ENCODE measurements around the gene NEK2. TPM values are rescaled to one million over a fixed set of nuclear protein-coding genes. Genes with fewer than 3 reads are reported as not detected.

NEK2 gene
- total RNA-seq, 1 donor from 2014 or later, result 1.7 TPM

- TF ChIP-seq POLR2A (IDR thresholded peaks at IDR 0.05) (no peak), POLR2AphosphoS5 (IDR thresholded peaks at IDR 0.05; ENCODE audit: insufficient read depth in 1 of 2, low read depth in 1 of 2) (no peak), CTCF (IDR thresholded peaks at IDR 0.05) (no peak)
- Histone ChIP-seq H3K9me3 (no peaks in the 10 kb centered on the region), H3K27ac (no peak overlapping the region), H3K27me3 (no peaks in the 10 kb centered on the region), H3K4me1 (peaks cover 9% of the 10 kb centered on the region), H3K36me3 (no peaks in the 10 kb centered on the region), H3K4me3 (no peak overlapping the region)
- no peak for DNase-seq (ENCODE audit: extremely low spot score in 2 of 2)
- intact Hi-C loops (cut with DNase I), result no loop called here
These were observed 28.6 kb upstream of the NEK2 start for GRCh38 chr1:211703812-211704537.

- peaks cover 17% of the 10 kb centered on the region for H3K4me1 ChIP-seq
- no peaks in the 10 kb centered on the region for H3K27me3 ChIP-seq
- H3K9me3 ChIP-seq, result no peaks in the 10 kb centered on the region
- no peak for DNase-seq (ENCODE audit: extremely low spot score in 2 of 2)
- intact Hi-C loops (cut with DNase I), result no loop called here
- H3K36me3 ChIP-seq, result no peaks in the 10 kb centered on the region
- TF ChIP-seq POLR2AphosphoS5 (IDR thresholded peaks at IDR 0.05; ENCODE audit: insufficient read depth in 1 of 2, low read depth in 1 of 2) (no peak), POLR2A (IDR thresholded peaks at IDR 0.05) (no peak), CTCF (IDR thresholded peaks at IDR 0.05) (no peak)
- no peak overlapping the region for H3K27ac ChIP-seq
- no peak overlapping the region for H3K4me3 ChIP-seq
These were observed 26.3 kb upstream of the NEK2 start for GRCh38 chr1:211701733-211702132.

- no peaks in the 10 kb centered on the region for H3K9me3 ChIP-seq
- intact Hi-C loops (cut with DNase I), result no loop called here
- no peak for DNase-seq (ENCODE audit: extremely low spot score in 2 of 2)
- no peaks in the 10 kb centered on the region for H3K36me3 ChIP-seq
- TF ChIP-seq POLR2AphosphoS5 (IDR thresholded peaks at IDR 0.05; ENCODE audit: insufficient read depth in 1 of 2, low read depth in 1 of 2), result no peak
- TF ChIP-seq CTCF (IDR thresholded peaks at IDR 0.05), result no peak
- no peak for TF ChIP-seq POLR2A (IDR thresholded peaks at IDR 0.05)
- H3K27ac ChIP-seq, result no peak overlapping the region
- peaks cover 11% of the 10 kb centered on the region for H3K4me1 ChIP-seq
- H3K27me3 ChIP-seq, result no peaks in the 10 kb centered on the region
- no peak overlapping the region for H3K4me3 ChIP-seq
These were observed 23.6 kb upstream of the NEK2 start for GRCh38 chr1:211699059-211699458.

GRCh38 chr1:211698161-211699026 is 23.0 kb upstream of the NEK2 start:
- intact Hi-C loops (cut with DNase I), result no loop called here
- no peaks in the 10 kb centered on the region for H3K27me3 ChIP-seq
- H3K4me1 ChIP-seq, result peaks cover 11% of the 10 kb centered on the region
- no peak for TF ChIP-seq POLR2AphosphoS5 (IDR thresholded peaks at IDR 0.05; ENCODE audit: insufficient read depth in 1 of 2, low read depth in 1 of 2)
- TF ChIP-seq CTCF (IDR thresholded peaks at IDR 0.05), result peak; percentile 59 to 72 (median 69)
- TF ChIP-seq POLR2A (IDR thresholded peaks at IDR 0.05), result no peak
- no peaks in the 10 kb centered on the region for H3K9me3 ChIP-seq
- H3K27ac ChIP-seq, result no peak overlapping the region
- DNase-seq (ENCODE audit: extremely low spot score in 2 of 2), result peak in 1 of 2 donors; percentile 83
- H3K36me3 ChIP-seq, result no peaks in the 10 kb centered on the region
- no peak overlapping the region for H3K4me3 ChIP-seq
